ENCODE results near the gene SRCIN1.
"Not testable (repeated sequence)": the region's sequence is repeated elsewhere in the genome, so short reads cannot be mapped to it uniquely, and the experiment has no call there.

Gene SRCIN1

GRCh38 chr17:38485146-38485468 lies 120.6 kb downstream of the SRCIN1 start:
- no peak for DNase-seq (ENCODE audit: low read depth in 1 of 2, low spot score in 1 of 2)

GRCh38 chr17:38484242-38485145 lies 121.3 kb downstream of the SRCIN1 start:
- DNase-seq (ENCODE audit: low read depth in 1 of 2, low spot score in 1 of 2) = peak; percentile 25 to 36

- not testable (repeated sequence) for DNase-seq (ENCODE audit: low read depth in 1 of 2, low spot score in 1 of 2)
These were observed 123.1 kb downstream of the SRCIN1 start for GRCh38 chr17:38482700-38483043.

- DNase-seq (ENCODE audit: low read depth in 1 of 2, low spot score in 1 of 2) = not testable (repeated sequence)
These were observed 123.6 kb downstream of the SRCIN1 start for GRCh38 chr17:38482039-38482699.

Data from activated T-helper 1 cell treated with anti-CD3 and anti-CD28 coated beads, Interleukin-2, amount 50 U/mL, for 16 hours (primary cell).